ENCODE measurements around the gene ADAM12.
"Not testable (repeated sequence)": the region's sequence is repeated elsewhere in the genome, so short reads cannot be mapped to it uniquely, and the experiment has no call there.

The ADAM12 gene

GRCh38 chr10:126349676-126350075 lies 38.6 kb downstream of the ADAM12 start:
- TF ChIP-seq CTCF (IDR thresholded peaks at IDR 0.05; ENCODE audit: extremely low read depth, missing control alignments) = no peak
- DNase-seq (ENCODE audit: low spot score) = no peak

GRCh38 chr10:126349101-126349500 lies 39.2 kb downstream of the ADAM12 start:
- no peak for DNase-seq (ENCODE audit: low spot score)
- no peak for TF ChIP-seq CTCF (IDR thresholded peaks at IDR 0.05; ENCODE audit: extremely low read depth, missing control alignments)

GRCh38 chr10:126343496-126343895 lies 44.8 kb downstream of the ADAM12 start:
- DNase-seq (ENCODE audit: low spot score) = not testable (repeated sequence)

- no peak for TF ChIP-seq CTCF (IDR thresholded peaks at IDR 0.05; ENCODE audit: extremely low read depth, missing control alignments)
These were observed 45.6 kb downstream of the ADAM12 start for GRCh38 chr10:126342680-126343079.

GRCh38 chr10:126341491-126341890 lies 46.8 kb downstream of the ADAM12 start:
- DNase-seq (ENCODE audit: low spot score) = no peak
- TF ChIP-seq CTCF (IDR thresholded peaks at IDR 0.05; ENCODE audit: extremely low read depth, missing control alignments) = no peak

More at GRCh38 chr10:126342680-126343079, 45.6 kb downstream of the ADAM12 start:
- no peak for DNase-seq (ENCODE audit: low spot score)

- no peak for DNase-seq (ENCODE audit: low spot score)
- TF ChIP-seq CTCF (IDR thresholded peaks at IDR 0.05; ENCODE audit: extremely low read depth, missing control alignments) = no peak
These were observed 50.9 kb downstream of the ADAM12 start for GRCh38 chr10:126337251-126337810.

- DNase-seq (ENCODE audit: low spot score) = no peak
- TF ChIP-seq CTCF (IDR thresholded peaks at IDR 0.05; ENCODE audit: extremely low read depth, missing control alignments) = no peak
These were observed 51.5 kb downstream of the ADAM12 start for GRCh38 chr10:126336801-126337200.

GRCh38 chr10:126334272-126334671 lies 54.0 kb downstream of the ADAM12 start:
- DNase-seq (ENCODE audit: low spot score) = no peak
- TF ChIP-seq CTCF (IDR thresholded peaks at IDR 0.05; ENCODE audit: extremely low read depth, missing control alignments) = no peak
